GM21526 (cell line): Measurements from ENCODE around the gene TLR5.

Source experiments
- ATAC-seq: cut with Tn5 transposase; IDR thresholded peaks from one replicate; pipeline ENCODE4 v1.9.1; 2021; ENCODE audit warnings: moderate library complexity; ENCODE audit not compliant: unreplicated experiment, low FRiP score

TLR5 gene

DNA sequence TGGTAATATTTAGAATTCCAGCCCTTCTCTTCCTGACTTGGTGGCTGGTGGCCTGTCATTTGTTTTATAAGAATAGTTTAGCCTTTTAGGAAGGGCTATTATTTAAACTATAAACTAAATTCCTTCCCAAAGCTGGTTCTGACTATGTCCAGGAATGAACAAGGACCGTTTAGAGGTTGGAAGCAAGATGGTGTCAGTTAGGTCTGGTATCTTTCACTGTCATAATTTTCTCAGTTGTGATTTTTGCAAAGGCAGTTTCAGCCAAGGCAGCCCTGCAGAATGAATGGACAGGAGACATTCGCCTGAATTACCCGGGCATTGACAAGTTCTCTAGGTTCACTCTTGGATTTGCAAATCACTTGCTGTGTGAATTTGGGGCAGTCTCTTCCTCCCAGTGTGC is 67.2 kb downstream of the TLR5 start:
- no peak for ATAC-seq

GRCh38 chr1:223074445-223075300 is 68.4 kb downstream of the TLR5 start:
- ATAC-seq: no peak

GRCh38 chr1:223068900-223069665 is 74.0 kb downstream of the TLR5 start:
- no peak for ATAC-seq

DNA sequence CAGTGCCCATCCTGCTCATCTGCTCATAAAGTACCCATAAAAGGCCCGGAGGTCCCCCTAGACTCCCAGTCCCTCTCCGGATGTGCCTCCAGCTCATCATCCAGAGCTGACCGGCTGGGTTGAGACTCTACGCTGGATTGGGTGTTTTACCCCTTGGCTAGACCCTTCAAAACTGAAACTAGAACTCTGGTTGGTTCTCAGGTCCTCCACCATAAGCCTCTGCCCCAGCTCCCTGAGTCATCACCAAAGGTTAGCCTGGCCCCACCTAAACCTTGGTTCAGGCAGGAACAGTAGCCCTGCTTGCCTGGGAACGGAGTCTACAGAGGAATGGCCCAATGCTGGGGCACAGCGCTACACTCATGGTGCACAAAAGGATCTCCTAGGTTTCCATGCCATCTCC is 75.1 kb downstream of the TLR5 start:
- no peak for ATAC-seq

DNA sequence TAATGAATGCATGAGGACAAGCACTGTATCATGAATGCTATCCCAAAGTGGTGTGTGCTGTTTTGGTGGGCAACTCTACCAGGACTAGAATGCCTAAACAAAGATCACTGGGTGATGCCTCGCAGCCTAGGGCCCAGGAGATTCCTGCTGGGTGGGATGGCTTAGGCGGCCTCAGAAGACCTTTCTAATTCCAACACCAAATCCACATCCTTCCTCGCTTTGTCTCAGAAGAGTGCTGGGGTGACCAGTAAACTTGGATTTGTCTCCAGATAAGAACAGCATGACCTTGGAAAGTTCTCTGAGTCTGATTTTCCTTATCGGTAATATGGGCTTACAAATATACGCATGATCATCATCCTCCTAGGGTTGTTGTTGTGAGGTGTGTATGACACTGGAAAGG is 76.6 kb downstream of the TLR5 start:
- ATAC-seq: no peak

DNA sequence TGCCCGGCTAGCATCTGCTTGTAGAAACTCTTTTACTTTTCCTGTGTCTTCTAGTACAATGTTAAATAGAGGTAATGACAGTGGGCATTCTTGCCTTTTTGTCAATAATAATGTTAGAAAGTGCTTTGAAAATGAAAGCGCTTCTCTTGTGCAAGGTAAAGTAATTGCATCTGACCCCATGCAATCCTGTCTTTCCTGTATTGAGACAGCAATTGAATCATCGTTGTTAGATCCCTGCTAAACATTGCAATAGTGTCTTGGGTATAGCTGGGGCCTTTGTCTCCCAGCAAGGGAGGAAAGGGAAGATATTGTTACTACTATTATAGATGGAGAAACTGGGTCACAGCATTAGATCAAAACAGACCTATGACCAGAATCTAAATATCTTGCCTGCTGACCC is 80.9 kb downstream of the TLR5 start:
- ATAC-seq: no peak

DNA sequence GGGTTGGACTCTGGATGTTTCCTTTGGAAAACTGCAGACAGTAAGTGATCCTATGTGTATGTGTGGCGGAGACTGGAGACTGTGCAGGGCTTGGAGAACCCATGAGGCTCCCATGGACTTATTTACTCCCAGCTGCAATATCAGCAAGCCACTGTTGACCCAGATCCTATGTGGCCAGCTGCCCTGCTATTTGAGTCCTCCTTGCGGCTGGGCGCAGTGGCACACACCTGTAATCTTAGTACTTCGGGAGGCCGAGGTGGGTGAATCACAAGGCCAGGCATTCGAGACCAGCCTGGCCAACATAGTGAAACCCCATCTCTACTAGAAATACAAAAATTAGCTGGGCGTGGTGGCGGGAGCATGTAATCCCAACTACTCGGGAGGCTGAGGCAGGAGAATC is 83.5 kb downstream of the TLR5 start:
- ATAC-seq: no peak
